SW480 (cell line): ENCODE results near the gene MYO7B.

Source experiments
- DNase-seq: peaks from one replicate; pipeline ENCODE4 v3.0.0-alpha.2; 2016; ENCODE audit warnings: low spot score

MYO7B gene

DNA sequence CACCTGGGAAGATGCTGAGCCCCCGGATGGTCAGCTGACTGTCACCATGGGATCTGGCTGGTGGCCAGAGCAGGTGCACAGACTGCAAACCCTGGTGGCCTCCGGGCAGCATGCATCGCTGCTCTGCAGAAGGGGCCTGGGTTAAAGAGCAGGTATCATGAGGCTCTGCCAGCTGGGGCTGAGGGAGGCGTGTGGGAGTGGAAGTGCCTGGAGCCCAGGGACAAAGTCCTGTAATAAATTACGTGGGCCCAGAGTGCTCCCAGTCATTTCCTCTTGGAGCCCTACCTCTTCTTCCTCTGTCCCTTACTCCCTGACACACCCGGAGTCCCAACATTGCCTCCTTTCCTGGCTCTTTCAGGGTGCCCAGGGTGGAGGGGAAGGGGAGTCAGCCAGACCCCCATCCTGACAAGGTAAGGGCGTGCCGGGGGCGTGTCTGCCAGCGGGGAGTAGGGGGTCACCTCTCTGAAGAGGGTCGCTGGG, at the start of gene MYO7B:
TSS of gene MYO7B (plus strand) at position 262 of the 480 bp plus-strand sequence. CDS start 24,040 bp downstream, outside the sequence.
- DNase-seq: peak; percentile 45

DNA sequence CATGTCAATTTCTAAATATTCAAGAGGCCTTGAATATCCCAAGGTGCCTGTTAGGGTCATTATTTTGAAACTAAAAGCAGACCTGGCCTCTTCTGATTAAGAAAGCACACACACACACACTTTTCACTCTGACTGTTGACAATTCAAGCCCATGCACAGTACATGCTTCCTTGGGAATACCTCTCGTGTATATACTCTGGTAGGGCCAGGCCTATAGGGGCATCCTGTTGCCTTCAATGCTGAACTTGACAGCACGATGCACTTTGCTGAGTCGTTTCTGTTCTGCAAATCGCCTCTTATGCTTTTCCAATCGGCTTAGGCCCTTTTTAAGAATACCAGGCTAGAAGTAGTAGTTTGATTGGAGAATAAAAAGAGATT, 49.8 kb upstream of the MYO7B start:
- DNase-seq: no peak

DNA sequence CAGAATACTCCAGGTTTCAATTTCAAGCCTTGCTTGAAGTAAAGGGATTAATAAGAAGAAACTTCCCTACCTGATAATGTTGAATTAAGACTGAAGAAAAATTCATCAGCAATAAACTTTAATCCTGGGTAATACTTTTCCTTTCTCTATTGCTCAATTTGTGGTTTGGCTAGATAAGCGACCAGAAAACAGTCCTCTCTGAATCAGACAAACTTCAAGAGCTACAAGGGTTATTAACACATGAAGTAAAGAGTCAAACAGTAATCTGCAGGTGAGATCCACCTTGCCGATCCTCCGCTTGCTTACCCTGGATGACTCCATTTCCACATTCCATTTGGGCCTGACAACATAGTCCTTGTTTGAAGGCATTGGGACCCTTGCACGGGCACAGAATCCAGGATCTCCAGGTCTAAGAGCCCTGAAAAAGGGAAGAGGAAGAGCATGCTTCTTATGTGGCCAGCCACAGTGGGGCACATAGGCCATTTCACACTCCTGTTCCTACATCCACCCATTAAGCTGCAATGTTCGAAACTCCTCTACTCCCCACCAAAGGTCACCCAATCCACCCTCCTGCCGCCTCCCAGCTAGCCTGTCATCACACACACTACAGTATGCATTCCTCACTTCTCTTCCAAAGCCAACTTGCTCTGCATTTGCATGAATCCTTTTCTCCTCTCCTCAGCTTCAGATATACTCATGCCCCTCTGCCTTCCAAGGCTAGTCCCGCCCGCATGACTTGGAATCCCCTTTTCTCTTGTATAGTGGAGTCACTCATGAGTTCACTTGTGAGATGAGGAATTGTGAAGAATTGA, 49.0 kb upstream of the MYO7B start:
- DNase-seq: no peak

GRCh38 chr2:127490283-127490682, 45.2 kb upstream of the MYO7B start:
- DNase-seq: no peak

- DNase-seq: no peak
Observed at GRCh38 chr2:127498386-127498785, 37.1 kb upstream of the MYO7B start.

DNA sequence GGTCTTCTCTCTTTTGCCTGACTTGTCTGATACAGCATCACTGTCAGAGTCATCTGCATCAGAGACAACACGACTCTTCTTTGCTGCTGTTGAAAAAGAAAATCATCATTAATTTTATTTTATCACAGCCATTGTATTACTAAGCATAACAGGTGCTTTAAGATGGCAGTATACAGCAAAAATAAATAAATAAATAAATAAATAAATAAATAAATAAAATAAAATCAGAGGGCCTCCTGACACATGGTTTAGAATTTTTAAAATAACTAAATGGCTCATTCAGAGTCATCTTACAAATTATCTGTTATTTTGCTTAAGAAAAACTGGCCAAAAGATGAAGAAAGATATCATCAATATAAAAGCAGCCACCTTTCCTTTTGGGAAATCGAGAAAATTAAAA, 32.0 kb upstream of the MYO7B start:
- DNase-seq: no peak

- DNase-seq: no peak
Observed at GRCh38 chr2:127504552-127505430, 30.7 kb upstream of the MYO7B start.

- no peak for DNase-seq
Observed at GRCh38 chr2:127506510-127506909, 29.0 kb upstream of the MYO7B start.

GRCh38 chr2:127508023-127508630, 27.4 kb upstream of the MYO7B start:
- DNase-seq: no peak

DNA sequence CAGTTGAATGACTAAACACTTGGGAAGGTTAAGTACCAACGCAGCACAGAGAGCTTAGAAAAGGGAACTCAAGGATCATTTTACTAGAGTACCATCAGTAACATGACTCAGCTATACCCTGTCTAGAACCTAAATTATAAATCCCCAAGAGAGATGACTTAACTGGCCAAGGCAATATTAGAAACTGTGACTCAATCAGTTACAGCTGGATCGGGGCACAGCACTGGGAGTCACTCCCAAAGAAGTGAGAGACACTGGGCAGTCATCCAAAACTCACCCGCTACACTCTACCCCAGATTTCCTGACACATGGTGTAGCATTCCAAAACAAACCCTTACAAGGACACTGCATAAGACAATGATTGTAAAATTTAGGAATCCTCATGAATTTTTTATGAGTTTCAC, 26.9 kb upstream of the MYO7B start:
- DNase-seq: peak; percentile 32

- DNase-seq: no peak
Observed at GRCh38 chr2:127510073-127510472, 25.4 kb upstream of the MYO7B start.

GRCh38 chr2:127511090-127511695, 24.3 kb upstream of the MYO7B start:
- DNase-seq: no peak

GRCh38 chr2:127511917-127512316, 23.6 kb upstream of the MYO7B start:
- DNase-seq: no peak

DNA sequence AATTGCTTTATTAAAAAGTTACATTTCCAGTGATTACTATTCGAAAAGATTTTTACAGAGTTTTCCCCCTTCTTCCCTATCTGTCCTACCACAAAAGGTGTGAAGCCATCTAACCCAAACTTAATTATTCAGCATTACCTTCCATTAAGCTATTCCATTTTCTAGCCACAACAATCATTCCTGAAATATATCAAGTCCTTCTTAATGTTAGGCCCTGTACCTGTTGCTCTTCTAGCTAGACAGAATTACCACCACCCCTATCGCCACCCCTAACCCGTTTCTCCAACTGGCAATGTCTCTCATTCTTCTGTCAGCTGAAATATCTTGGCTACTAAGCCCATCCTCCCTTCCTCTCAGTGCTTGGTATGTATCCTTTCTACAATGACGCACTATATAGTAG, 23.1 kb upstream of the MYO7B start:
- DNase-seq: no peak

DNA sequence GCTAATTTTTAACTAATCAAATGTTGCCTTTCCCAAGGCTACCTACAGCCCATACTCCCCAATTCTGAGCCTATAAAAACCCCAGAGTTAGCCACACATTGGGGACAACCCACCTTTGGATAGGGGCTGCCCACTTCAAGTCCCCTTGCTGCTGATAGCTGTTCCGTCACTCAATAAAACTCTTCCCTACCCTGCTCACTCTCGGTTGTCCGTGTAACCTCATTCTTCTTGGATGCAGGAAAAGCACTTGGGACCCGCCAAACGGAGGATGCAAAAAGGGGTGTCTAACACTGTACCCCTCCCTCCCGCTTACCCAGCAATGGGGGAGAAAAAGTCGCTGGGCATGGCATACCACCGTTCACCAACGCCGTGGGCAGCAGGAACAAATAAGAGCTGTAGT, 21.4 kb upstream of the MYO7B start:
- DNase-seq: no peak

GRCh38 chr2:127514485-127514884, 21.0 kb upstream of the MYO7B start:
- no peak for DNase-seq

- DNase-seq: no peak
Observed at GRCh38 chr2:127515383-127515915, 20.0 kb upstream of the MYO7B start.

DNA sequence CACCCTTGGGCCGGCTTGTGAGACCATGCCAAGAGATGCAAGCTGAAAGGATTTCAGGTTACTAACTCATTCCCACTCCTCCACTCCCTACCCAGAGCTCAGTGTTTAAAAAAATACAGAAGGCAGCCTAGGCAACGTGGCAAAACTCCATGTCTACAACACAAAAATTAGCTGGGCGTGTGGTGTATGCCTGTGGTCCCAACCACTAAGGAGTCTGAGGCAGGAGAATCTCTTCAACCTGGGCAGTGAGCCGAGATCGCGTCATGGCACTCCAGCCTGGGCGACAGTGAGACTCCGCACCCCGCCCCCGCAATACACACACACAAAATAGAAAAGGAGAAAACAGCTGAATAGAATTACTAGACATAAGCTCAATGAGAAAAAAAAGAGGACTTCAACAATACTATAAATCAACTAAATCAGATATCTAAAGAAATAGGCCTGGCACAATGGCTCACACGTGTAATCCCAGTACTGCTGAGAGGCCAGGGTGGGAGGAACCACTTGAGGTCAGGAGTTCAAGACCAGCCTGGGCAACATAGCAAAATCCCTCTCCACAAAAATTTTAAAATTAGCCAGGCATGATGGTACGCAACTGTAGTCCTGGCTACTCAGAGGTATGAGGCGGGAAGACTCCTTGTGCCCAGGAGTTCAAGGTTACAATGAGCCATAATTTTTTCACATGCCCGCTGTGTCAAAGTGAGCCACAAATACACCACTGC, 19.3 kb upstream of the MYO7B start:
- DNase-seq: no peak

- no peak for DNase-seq
Observed at GRCh38 chr2:127517465-127517864, 18.0 kb upstream of the MYO7B start.

DNA sequence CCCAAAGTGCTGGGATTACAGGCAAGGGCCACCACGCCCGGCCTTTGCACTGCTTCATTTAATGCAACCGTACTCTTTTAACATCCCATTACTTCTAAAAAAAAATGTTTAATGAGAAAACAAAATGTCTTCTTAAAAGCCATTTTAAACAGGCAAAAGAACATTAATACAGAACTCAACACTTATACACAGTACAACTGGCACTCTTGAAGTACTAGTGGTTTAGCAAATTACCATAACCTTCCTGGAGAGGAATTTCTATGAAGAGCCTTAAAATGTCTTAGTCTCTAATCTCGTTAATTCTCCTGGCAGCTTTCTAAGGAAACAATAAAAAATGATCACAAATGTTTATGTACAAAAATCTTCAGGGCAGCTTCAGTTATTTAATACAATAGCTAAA, 15.1 kb upstream of the MYO7B start:
- DNase-seq: no peak

DNA sequence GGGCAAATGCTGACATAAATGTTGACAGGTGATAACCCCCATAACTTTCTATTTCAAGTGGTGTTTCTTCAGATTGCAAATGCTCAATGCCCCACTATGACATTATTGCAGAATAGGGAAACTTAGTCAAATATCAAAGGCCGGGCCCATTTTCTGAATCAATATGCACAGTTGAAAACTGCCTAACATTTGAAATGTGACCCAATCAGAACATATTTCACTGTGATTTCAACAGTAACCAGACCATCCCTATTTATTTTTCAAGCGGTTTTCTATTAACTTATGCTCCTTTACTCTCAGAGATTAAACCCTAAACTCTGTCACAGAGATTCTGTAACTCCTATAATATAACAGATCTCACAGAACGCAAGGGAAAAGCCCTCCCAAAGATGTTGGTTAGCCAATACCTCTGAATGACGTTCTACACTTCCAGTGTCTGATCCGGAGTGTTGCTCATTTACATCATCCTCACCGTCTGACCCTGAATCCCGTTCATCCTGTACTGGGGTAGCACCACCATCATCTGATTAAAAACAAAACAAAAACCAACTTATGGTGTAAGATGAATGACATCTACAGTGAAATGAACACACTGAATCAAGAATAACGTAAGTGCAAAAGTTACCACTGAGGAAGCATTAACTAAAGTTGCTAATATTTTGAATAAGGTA, 12.1 kb upstream of the MYO7B start:
- DNase-seq: no peak
